IMR-90 (cell line): ENCODE measurements around the gene STK25. TPM values are rescaled to one million over a fixed set of nuclear protein-coding genes. Genes with fewer than 3 reads are reported as not detected.

Source experiments
- ATAC-seq: fragments of 200-7000 bp; cut with Tn5 transposase; 2 replicates; pipeline ENCODE4 v1.9.1; 2020; ENCODE audit warnings: low read depth, mild to moderate bottlenecking, moderate library complexity
- BruUV-seq: library from RNA; stranded (reverse); fragments of 400-500 nt; replicated peaks from 2 replicates; lab custom pipeline; 2021; lab: Mats Ljungman, UMichigan
- CTCF ChIA-PET: fragments of 300-600 bp; formaldehyde crosslinking; extraction: SDS; loops from one replicate; lab custom pipeline; 2021; ENCODE audit warnings: antibody characterized with exemption; lab: Yijun Ruan, JAX
- POLR2A ChIA-PET: fragments of 300-600 bp; sonication (Branson Sonifier 250); formaldehyde crosslinking; loops from one replicate; lab custom pipeline; 2022; ENCODE audit warnings: antibody characterized with exemption; ENCODE audit not compliant: unreplicated experiment; lab: Charles Lee
- DNase-seq: peaks from one replicate; pipeline ENCODE4 v3.0.0; 2013
- H2AFZ ChIP-seq: replicated peaks from 2 replicates; pipeline ENCODE3; 2013; ENCODE audit warnings: low read length, mild to moderate bottlenecking; ENCODE audit not compliant: poor library complexity
- H2AK5ac ChIP-seq: 2 replicates; pipeline ENCODE4 v1.6.1; 2013; ENCODE audit warnings: low read depth, low read length, inconsistent platforms
- H2AK9ac ChIP-seq: replicated peaks from 2 replicates; pipeline ENCODE3; 2013; ENCODE audit warnings: mild to moderate bottlenecking, low read depth, low read length, moderate library complexity; ENCODE audit not compliant: poor library complexity
- H2BK120ac ChIP-seq: 2 replicates; pipeline ENCODE4 v1.6.1; 2013; ENCODE audit warnings: low read depth, low read length, inconsistent platforms
- H2BK15ac ChIP-seq: 3 replicates; pipeline ENCODE4 v1.6.1; 2013; ENCODE audit warnings: low read depth, low read length, inconsistent platforms
- H2BK20ac ChIP-seq: 2 replicates; pipeline ENCODE4 v1.6.1; 2013; ENCODE audit warnings: low read depth, mild to moderate bottlenecking, inconsistent platforms, low read length, moderate library complexity
- H2BK5ac ChIP-seq: 2 replicates; pipeline ENCODE4 v1.6.1; 2013; ENCODE audit warnings: mild to moderate bottlenecking, low read depth, low read length, inconsistent platforms; ENCODE audit not compliant: poor library complexity, severe bottlenecking
- H3K14ac ChIP-seq: replicated peaks from 2 replicates; pipeline ENCODE4 v1.6.1; 2013; ENCODE audit warnings: low read depth, low read length, inconsistent platforms
- H3K18ac ChIP-seq: 2 replicates; pipeline ENCODE4 v1.6.1; 2013; ENCODE audit warnings: low read depth, low read length, control low read depth
- H3K23ac ChIP-seq: 2 replicates; pipeline ENCODE4 v1.6.1; 2013; ENCODE audit warnings: low read depth, low read length, inconsistent platforms
- H3K27ac ChIP-seq: 2 replicates; pipeline ENCODE4 v1.5.1; 2013; ENCODE audit warnings: mild to moderate bottlenecking, control low read depth, low read length; ENCODE audit not compliant: insufficient read depth
- H3K27me3 ChIP-seq: 2 replicates; pipeline ENCODE4 v1.6.1; 2013; ENCODE audit warnings: low read length; ENCODE audit not compliant: control insufficient read depth, insufficient read depth
- H3K36me3 ChIP-seq: 2 replicates; pipeline ENCODE4 v1.6.1; 2013; ENCODE audit warnings: low read length, mixed read lengths; ENCODE audit not compliant: control insufficient read depth, insufficient read depth
- H3K4ac ChIP-seq: 2 replicates; pipeline ENCODE4 v1.6.1; 2013; ENCODE audit warnings: low read depth, low read length, inconsistent platforms
- H3K4me1 ChIP-seq: 2 replicates; pipeline ENCODE4 v1.6.1; 2013; ENCODE audit warnings: low read length, mixed read lengths; ENCODE audit not compliant: control insufficient read depth, insufficient read depth
- H3K4me2 ChIP-seq: 2 replicates; pipeline ENCODE4 v1.6.1; 2013; ENCODE audit warnings: low read depth, mild to moderate bottlenecking, control low read depth, low read length, moderate library complexity
- H3K4me3 ChIP-seq: 2 replicates; pipeline ENCODE4 v1.5.1; 2013; ENCODE audit warnings: low read depth, mild to moderate bottlenecking, control low read depth, low read length, moderate library complexity; ENCODE audit not compliant: insufficient read depth
- H3K56ac ChIP-seq: 2 replicates; pipeline ENCODE4 v1.6.1; 2013; ENCODE audit warnings: low read length, inconsistent platforms; ENCODE audit not compliant: insufficient read depth; ENCODE audit errors: extremely low read depth
- H3K79me1 ChIP-seq, 2 experiments: 2 replicates each; pipeline ENCODE4 v1.6.1; 2013; ENCODE audit warnings: low read length in 2 of 2, inconsistent platforms in 1 of 2, low read depth in 1 of 2
- H3K9ac ChIP-seq: 2 replicates; pipeline ENCODE4 v1.6.1; 2013; ENCODE audit warnings: low read depth, low read length, control low read depth
- H3K9me1 ChIP-seq: 2 replicates; pipeline ENCODE4 v1.6.1; 2013; ENCODE audit warnings: low read length, inconsistent platforms; ENCODE audit not compliant: insufficient read depth
- H3K9me3 ChIP-seq: 2 replicates; pipeline ENCODE4 v1.6.1; 2013; ENCODE audit warnings: low read length; ENCODE audit not compliant: control insufficient read depth, insufficient read depth
- H4K20me1 ChIP-seq: 2 replicates; pipeline ENCODE4 v1.6.1; 2013; ENCODE audit warnings: low read length, inconsistent platforms; ENCODE audit not compliant: insufficient read depth
- H4K5ac ChIP-seq: 2 replicates; pipeline ENCODE4 v1.6.1; 2013; ENCODE audit warnings: mild to moderate bottlenecking, low read depth, low read length, control low read depth
- H4K8ac ChIP-seq, 2 experiments: 2 replicates each; pipeline ENCODE4 v1.6.1; 2013; ENCODE audit warnings: low read depth in 2 of 2, low read length in 2 of 2, control low read depth in 1 of 2, inconsistent platforms in 1 of 2
- H4K91ac ChIP-seq: 2 replicates; pipeline ENCODE4 v1.6.1; 2013; ENCODE audit warnings: low read depth, low read length, inconsistent platforms; ENCODE audit not compliant: insufficient read depth
- MAFK ChIP-seq: IDR thresholded peaks from 2 replicates; pipeline ENCODE4 v1.6.1; 2012; ENCODE audit warnings: low read depth, low read length, improper control_type of control experiment
- MXI1 ChIP-seq: IDR thresholded peaks from 2 replicates; pipeline ENCODE4 v1.6.1; 2012; ENCODE audit warnings: low read depth, mild to moderate bottlenecking, low read length, moderate library complexity, borderline replicate concordance
- POLR2A ChIP-seq: IDR thresholded peaks from 2 replicates; pipeline ENCODE4 v1.6.1; 2012; ENCODE audit warnings: mild to moderate bottlenecking, low read depth, low read length
- WGBS, 2 experiments: methylation state at CpG; one replicate each; pipeline versions ENCODE4 v1.1.5 to v1.1.7; 2013; ENCODE audit warnings: missing lambda C conversion rate in 2 of 2; ENCODE audit not compliant: insufficient read length in 1 of 2; ENCODE audit errors: extremely low coverage in 2 of 2; 5-methylcytosine and 5-hydroxymethylcytosine counted together
- dilution Hi-C: fragments of 300-500 bp; cut with HindIII; formaldehyde crosslinking; loops from one replicate; pipeline ENCODE4 v1.14.3; 2018; ENCODE audit warnings: low sequenced_read_pairs; ENCODE audit not compliant: unreplicated experiment
- in situ Hi-C: fragments of 300-500 bp; cut with MboI; formaldehyde crosslinking; loops from 3 replicates; pipeline ENCODE4 v1.14.3; 2019; ENCODE audit warnings: low sequenced_read_pairs, inconsistent platforms, mixed read lengths
- intact Hi-C: fragments of 100-400 bp; cut with micrococcal nuclease; formaldehyde crosslinking; loops from 2 replicates; pipeline ENCODE4 v1.10.0; 2022
- polyA plus RNA-seq, 3 experiments: library from polyadenylated mRNA; depleted of rRNA; stranded (reverse); fragments of >200 nt; gene quantifications; 2 replicates each; pipeline ENCODE4 v1.2.3, GENCODE V29; 2012; ENCODE audit warnings: low replicate concordance in 1 of 3
- total RNA-seq: library from RNA; depleted of rRNA; stranded (reverse); fragments of >200 nt; gene quantifications from 2 replicates; pipeline ENCODE4 v1.2.3, GENCODE V29; 2012
- TF ChIP-seq, protein P1 (sequence below): fragments of 150-350 bp; IDR thresholded peaks from 2 replicates; pipeline ENCODE4 v1.6.1; 2017; ENCODE audit warnings: mild to moderate bottlenecking, antibody characterized with exemption, low read length, low read depth
- TF ChIP-seq, protein P2 (sequence below): fragments of 150-350 bp; IDR thresholded peaks from 2 replicates; pipeline ENCODE4 v1.6.1; 2016; ENCODE audit warnings: low read depth, mild to moderate bottlenecking, low read length, moderate library complexity, borderline replicate concordance

STK25 gene
- total and polyA plus RNA-seq, 2 of the 4 experiments (the other 2 are of a cell fraction) = 258 to 392 TPM

DNA sequence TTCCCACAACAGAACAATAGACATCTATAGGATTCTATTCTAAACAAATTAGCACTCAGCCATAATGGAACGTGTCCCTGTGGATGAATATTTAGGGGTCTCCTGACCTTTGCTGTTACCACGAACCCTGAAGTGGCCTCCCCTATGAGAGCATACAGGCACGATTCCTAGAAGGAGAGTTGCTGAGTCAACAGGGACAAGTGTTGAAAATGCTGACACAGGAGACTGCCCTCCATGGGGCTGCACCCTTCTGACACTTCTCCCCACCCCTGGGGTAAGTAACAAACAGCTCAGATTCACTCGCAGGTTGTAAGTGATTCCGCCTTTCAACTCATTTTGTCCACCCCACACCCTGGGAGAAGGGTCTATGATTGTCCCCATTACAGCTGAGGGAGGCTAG, 14.1 kb upstream of the STK25 start:
- Histone ChIP-seq H3K4me1 (no peaks in the 10 kb centered on the region), H3K27me3 (no peaks in the 10 kb centered on the region; the same call in 1 of the 2 replicates), H3K56ac (no peak overlapping the region), H3K4me3 (no peak overlapping the region), H4K5ac (no peak overlapping the region), H2BK5ac (no peak overlapping the region), H2BK20ac (no peak overlapping the region), H4K91ac (no peak overlapping the region), H3K18ac (no peak overlapping the region), H2AK5ac (no peak overlapping the region), H3K4me2 (no peak overlapping the region), H3K9me1 (no peaks in the 10 kb centered on the region), H4K8ac (no peak overlapping the region), H3K27ac (no peak overlapping the region), H2BK120ac (no peak overlapping the region), H3K23ac (0 out of 2 replicates have a peak overlapping the region, but pooled peaks have one; percentile 2), H2BK15ac (no peak overlapping the region), H3K79me1 (no peaks in the 10 kb centered on the region), H4K20me1 (no peaks in the 10 kb centered on the region), H3K4ac (no peak overlapping the region), H2AK9ac (no peak overlapping the region), H3K9ac (no peak overlapping the region), H3K9me3 (peaks cover 2% of the 10 kb centered on the region; the same call in 1 of the 2 replicates), H2AFZ (no peak overlapping the region), H3K14ac (no peak overlapping the region), H3K36me3 (no peaks in the 10 kb centered on the region)
- CTCF ChIA-PET = no interaction called here
- DNase-seq (no peak), ATAC-seq (no peak)
- dilution Hi-C loops (no loop called here), intact Hi-C loops (no loop called here), in situ Hi-C loops (no loop called here)
- no TSS peak for BruUV-seq
- POLR2A ChIA-PET = no interaction called here
- WGBS, 2 experiments = no CpG with 5 or more reads among the region's 5 CpGs
- TF ChIP-seq, protein P1, sequence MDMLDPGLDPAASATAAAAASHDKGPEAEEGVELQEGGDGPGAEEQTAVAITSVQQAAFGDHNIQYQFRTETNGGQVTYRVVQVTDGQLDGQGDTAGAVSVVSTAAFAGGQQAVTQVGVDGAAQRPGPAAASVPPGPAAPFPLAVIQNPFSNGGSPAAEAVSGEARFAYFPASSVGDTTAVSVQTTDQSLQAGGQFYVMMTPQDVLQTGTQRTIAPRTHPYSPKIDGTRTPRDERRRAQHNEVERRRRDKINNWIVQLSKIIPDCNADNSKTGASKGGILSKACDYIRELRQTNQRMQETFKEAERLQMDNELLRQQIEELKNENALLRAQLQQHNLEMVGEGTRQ = no peak
- TF ChIP-seq MXI1 (no peak), MAFK (peak; percentile 38; the same call in 1 of the 2 replicates), POLR2A (no peak)
- TF ChIP-seq, protein P2, sequence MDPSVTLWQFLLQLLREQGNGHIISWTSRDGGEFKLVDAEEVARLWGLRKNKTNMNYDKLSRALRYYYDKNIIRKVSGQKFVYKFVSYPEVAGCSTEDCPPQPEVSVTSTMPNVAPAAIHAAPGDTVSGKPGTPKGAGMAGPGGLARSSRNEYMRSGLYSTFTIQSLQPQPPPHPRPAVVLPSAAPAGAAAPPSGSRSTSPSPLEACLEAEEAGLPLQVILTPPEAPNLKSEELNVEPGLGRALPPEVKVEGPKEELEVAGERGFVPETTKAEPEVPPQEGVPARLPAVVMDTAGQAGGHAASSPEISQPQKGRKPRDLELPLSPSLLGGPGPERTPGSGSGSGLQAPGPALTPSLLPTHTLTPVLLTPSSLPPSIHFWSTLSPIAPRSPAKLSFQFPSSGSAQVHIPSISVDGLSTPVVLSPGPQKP = no peak
